ENCODE results near the gene EHD3. TPM values are rescaled to one million over a fixed set of nuclear protein-coding genes. Genes with fewer than 3 reads are reported as not detected.

The EHD3 gene
- total RNA-seq, 1 donor from 2014 or later, result 22.5 TPM

DNA sequence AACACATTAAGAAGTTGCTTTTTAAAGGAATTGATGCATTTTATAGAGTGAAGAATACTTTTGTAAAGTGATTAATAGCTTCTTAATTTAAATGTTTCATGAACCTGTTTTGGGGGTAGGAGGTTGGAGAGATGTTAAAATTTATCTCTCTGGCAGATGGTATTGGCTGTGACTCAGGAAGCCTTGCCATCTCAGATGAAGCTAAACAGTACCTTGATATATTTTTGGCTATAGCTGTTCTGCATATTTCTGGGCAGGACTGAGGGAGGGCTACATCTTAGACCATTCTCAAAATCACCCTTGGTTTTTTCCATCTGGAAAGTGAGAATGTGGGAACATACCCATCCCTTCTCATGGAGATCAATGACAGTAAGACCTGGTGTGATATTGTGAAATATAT is 30.0 kb upstream of the EHD3 start:
- H3K4me3 ChIP-seq, result no peak overlapping the region
- no peaks in the 10 kb centered on the region for H3K4me1 ChIP-seq
- intact Hi-C loops (cut with DNase I), result no loop called here
- H3K36me3 ChIP-seq, result no peaks in the 10 kb centered on the region
- TF ChIP-seq, protein P1, sequence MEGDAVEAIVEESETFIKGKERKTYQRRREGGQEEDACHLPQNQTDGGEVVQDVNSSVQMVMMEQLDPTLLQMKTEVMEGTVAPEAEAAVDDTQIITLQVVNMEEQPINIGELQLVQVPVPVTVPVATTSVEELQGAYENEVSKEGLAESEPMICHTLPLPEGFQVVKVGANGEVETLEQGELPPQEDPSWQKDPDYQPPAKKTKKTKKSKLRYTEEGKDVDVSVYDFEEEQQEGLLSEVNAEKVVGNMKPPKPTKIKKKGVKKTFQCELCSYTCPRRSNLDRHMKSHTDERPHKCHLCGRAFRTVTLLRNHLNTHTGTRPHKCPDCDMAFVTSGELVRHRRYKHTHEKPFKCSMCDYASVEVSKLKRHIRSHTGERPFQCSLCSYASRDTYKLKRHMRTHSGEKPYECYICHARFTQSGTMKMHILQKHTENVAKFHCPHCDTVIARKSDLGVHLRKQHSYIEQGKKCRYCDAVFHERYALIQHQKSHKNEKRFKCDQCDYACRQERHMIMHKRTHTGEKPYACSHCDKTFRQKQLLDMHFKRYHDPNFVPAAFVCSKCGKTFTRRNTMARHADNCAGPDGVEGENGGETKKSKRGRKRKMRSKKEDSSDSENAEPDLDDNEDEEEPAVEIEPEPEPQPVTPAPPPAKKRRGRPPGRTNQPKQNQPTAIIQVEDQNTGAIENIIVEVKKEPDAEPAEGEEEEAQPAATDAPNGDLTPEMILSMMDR (IDR thresholded peaks at IDR 0.05), result no peak
- H3K27me3 ChIP-seq, result no peaks in the 10 kb centered on the region
- no peak for DNase-seq (ENCODE audit: low spot score in 2 of 2)
- no peaks in the 10 kb centered on the region for H3K9me3 ChIP-seq
- no peak overlapping the region for H3K27ac ChIP-seq

DNA sequence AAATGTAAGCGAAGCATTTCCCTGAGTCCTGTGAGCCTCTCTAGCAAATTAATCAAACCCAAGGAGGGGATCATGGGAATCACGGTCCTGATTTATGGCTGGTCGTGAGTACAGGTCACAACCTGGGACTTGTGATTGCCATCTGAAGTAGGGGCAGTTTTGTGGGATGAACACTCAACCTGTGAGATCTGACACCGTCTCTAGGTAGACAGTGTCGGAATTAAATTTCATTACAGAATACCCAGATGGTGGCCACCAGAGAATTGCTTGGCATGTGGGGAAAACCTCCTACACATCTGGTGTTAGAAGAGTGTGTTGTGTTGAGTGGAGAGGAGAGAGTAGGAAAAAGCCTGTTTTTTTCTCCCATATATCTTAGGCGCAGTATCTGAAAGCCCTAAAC is 29.2 kb upstream of the EHD3 start:
- intact Hi-C loops (cut with DNase I), result no loop called here
- TF ChIP-seq, protein P1 (IDR thresholded peaks at IDR 0.05), result no peak
- Histone ChIP-seq H3K27me3 (no peaks in the 10 kb centered on the region), H3K27ac (no peak overlapping the region), H3K4me3 (no peak overlapping the region), H3K9me3 (no peaks in the 10 kb centered on the region), H3K4me1 (no peaks in the 10 kb centered on the region), H3K36me3 (no peaks in the 10 kb centered on the region)
- DNase-seq (ENCODE audit: low spot score in 2 of 2), result no peak

DNA sequence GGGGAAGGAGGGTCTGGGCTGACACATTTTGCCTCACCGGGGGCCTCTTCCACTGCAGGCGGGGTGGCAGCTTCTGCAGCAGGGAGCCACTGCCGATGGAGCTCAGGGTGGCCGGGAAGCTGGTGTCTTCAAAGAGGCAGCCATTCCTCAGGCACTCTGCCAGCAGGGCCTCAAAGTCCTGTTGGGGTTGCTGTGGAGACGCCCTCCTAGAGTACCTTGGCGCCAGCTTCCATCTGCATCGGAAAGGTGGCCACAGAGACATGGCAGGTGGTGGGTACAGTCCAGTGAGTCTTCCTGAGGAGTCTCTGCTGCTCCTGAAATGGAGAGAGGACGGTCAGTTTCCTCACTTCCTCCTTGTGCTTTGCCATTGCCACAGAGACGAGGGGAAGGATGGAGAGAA is 28.8 kb upstream of the EHD3 start:
- Histone ChIP-seq H3K36me3 (no peaks in the 10 kb centered on the region), H3K27me3 (no peaks in the 10 kb centered on the region), H3K4me3 (no peak overlapping the region), H3K27ac (no peak overlapping the region), H3K9me3 (no peaks in the 10 kb centered on the region), H3K4me1 (no peaks in the 10 kb centered on the region)
- no peak for DNase-seq (ENCODE audit: low spot score in 2 of 2)
- intact Hi-C loops (cut with DNase I), result no loop called here
- TF ChIP-seq, protein P1 (IDR thresholded peaks at IDR 0.05), result no peak

DNA sequence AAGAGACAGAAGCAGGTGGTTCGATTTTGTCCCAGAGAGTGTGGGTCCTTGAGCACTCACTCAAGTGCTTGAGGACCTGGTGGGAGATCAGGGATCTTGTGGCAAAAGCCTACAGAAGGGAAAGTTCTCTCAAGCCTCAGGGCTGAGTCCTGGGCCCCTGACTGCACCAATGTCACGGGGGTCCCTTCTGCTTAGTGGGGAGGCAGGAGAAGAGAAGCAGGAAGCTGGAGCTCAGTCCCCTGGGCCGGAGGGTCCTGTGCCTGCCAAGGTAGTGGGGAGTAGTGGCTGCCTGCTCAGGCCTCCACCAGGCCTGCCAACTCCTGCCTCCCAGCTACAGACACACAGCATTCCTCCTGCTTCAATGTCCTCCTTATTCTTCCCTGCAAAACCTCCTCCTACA is 28.3 kb upstream of the EHD3 start:
- intact Hi-C loops (cut with DNase I), result no loop called here
- H3K27ac ChIP-seq, result no peak overlapping the region
- DNase-seq (ENCODE audit: low spot score in 2 of 2), result no peak
- H3K4me3 ChIP-seq, result no peak overlapping the region
- no peaks in the 10 kb centered on the region for H3K9me3 ChIP-seq
- H3K4me1 ChIP-seq, result no peaks in the 10 kb centered on the region
- TF ChIP-seq, protein P1 (IDR thresholded peaks at IDR 0.05), result no peak
- H3K36me3 ChIP-seq, result no peaks in the 10 kb centered on the region
- H3K27me3 ChIP-seq, result no peaks in the 10 kb centered on the region

DNA sequence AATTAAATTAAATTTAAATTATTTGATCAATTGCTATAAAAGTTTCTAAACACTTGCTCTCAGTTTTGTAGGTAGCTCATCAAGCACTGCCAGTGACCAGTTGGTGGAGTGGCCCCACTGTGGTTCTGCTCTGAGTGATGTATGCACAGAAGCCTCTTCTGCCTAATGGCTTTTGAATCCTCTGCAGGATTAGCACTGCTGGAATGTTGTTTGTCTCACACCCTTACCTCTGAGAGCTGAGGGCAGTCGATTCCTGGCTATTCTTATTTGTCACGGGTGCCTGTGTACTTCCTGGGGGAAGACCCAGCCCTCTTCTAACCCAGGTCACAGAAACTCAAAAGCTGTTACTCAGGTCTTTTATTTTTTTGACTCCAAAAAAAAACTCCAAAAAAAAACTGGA is 26.2 kb upstream of the EHD3 start:
- Histone ChIP-seq H3K27ac (no peak overlapping the region), H3K36me3 (no peaks in the 10 kb centered on the region), H3K4me3 (no peak overlapping the region), H3K27me3 (no peaks in the 10 kb centered on the region), H3K4me1 (no peaks in the 10 kb centered on the region), H3K9me3 (no peaks in the 10 kb centered on the region)
- intact Hi-C loops (cut with DNase I), result no loop called here
- DNase-seq (ENCODE audit: low spot score in 2 of 2), result no peak
- TF ChIP-seq, protein P1 (IDR thresholded peaks at IDR 0.05), result no peak

DNA sequence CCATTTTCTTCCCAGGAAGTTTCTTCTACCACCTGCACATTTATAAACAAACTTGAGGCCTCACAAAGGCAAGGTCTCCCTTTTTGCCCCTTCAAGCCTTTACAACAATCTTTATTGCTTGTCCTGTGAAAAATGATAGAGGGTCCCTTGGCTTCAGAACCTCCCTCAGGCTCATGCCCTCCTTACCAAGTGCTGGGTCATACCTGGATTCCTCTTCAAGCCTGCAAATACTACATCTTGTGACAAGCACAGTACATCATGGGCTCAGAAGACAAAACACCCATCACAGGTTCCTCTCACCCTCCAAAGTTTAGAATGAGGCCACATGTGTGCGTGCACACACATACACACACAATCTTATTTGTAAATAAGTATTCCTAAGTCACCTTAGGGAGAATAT is 25.7 kb upstream of the EHD3 start:
- no peak overlapping the region for H3K4me3 ChIP-seq
- H3K27me3 ChIP-seq, result no peaks in the 10 kb centered on the region
- no peak for DNase-seq (ENCODE audit: low spot score in 2 of 2)
- TF ChIP-seq, protein P1 (IDR thresholded peaks at IDR 0.05), result no peak
- intact Hi-C loops (cut with DNase I), result no loop called here
- no peaks in the 10 kb centered on the region for H3K36me3 ChIP-seq
- no peak overlapping the region for H3K27ac ChIP-seq
- no peaks in the 10 kb centered on the region for H3K4me1 ChIP-seq
- no peaks in the 10 kb centered on the region for H3K9me3 ChIP-seq

Measured in ascending aorta (tissue), 2 donors.